GM23248 (cell line): ENCODE results near the gene LRP5. TPM values are rescaled to one million over a fixed set of nuclear protein-coding genes. Genes with fewer than 3 reads are reported as not detected.

Source experiments
- DNase-seq: peaks from one replicate; pipeline ENCODE4 v3.0.0-alpha.2; 2015
- H2AFZ ChIP-seq: fragments of 200-600 bp; sonication (generic); 2 replicates; pipeline ENCODE4 v1.6.1; 2016; ENCODE audit warnings: antibody characterized with exemption
- H3F3A ChIP-seq: fragments of 200-600 bp; sonication (generic); 2 replicates; pipeline ENCODE4 v1.6.1; 2016; ENCODE audit warnings: mild to moderate bottlenecking, antibody characterized with exemption, mixed run types; ENCODE audit not compliant: insufficient read depth
- H3K27ac ChIP-seq: fragments of 200-600 bp; sonication (generic); 2 replicates; pipeline ENCODE4 v1.5.1; 2016; ENCODE audit warnings: mild to moderate bottlenecking
- H3K27me3 ChIP-seq: fragments of 200-600 bp; sonication (generic); replicated peaks from 2 replicates; pipeline ENCODE4 v1.6.1; 2016; ENCODE audit warnings: mild to moderate bottlenecking; ENCODE audit not compliant: insufficient read depth
- H3K36me3 ChIP-seq: fragments of 200-600 bp; sonication (generic); 2 replicates; pipeline ENCODE4 v1.6.1; 2016; ENCODE audit warnings: low read depth, mild to moderate bottlenecking
- H3K4me1 ChIP-seq: fragments of 200-600 bp; sonication (generic); 2 replicates; pipeline ENCODE4 v1.6.1; 2016; ENCODE audit warnings: mild to moderate bottlenecking; ENCODE audit not compliant: insufficient read depth
- H3K4me2 ChIP-seq: fragments of 200-600 bp; sonication (generic); one replicate; pipeline ENCODE4 v1.6.1; 2016; ENCODE audit warnings: mild to moderate bottlenecking; ENCODE audit not compliant: unreplicated experiment
- H3K4me3 ChIP-seq: fragments of 200-600 bp; sonication (generic); 2 replicates; pipeline ENCODE4 v1.5.1; 2016; ENCODE audit warnings: mild to moderate bottlenecking
- H3K79me2 ChIP-seq: fragments of 200-600 bp; sonication (generic); 2 replicates; pipeline ENCODE4 v1.6.1; 2016; ENCODE audit warnings: mild to moderate bottlenecking; ENCODE audit not compliant: insufficient read depth
- H3K9ac ChIP-seq: fragments of 200-600 bp; sonication (generic); 2 replicates; pipeline ENCODE4 v1.6.1; 2016; ENCODE audit warnings: mild to moderate bottlenecking
- H3K9me2 ChIP-seq: fragments of 200-600 bp; sonication (generic); 2 replicates; pipeline ENCODE4 v1.6.1; 2016; ENCODE audit warnings: mixed run types, mild to moderate bottlenecking, moderate library complexity; ENCODE audit not compliant: insufficient read depth
- H3K9me3 ChIP-seq: fragments of 200-600 bp; sonication (generic); one replicate; pipeline ENCODE4 v1.6.1; 2017; ENCODE audit warnings: low read depth
- H4K20me1 ChIP-seq: fragments of 200-600 bp; sonication (generic); 2 replicates; pipeline ENCODE4 v1.6.0; 2016; ENCODE audit not compliant: insufficient read depth
- EZH2 ChIP-seq: fragments of 200-600 bp; sonication (generic); IDR thresholded peaks from 2 replicates; pipeline ENCODE4 v1.6.1; 2018; ENCODE audit warnings: antibody characterized with exemption, mild to moderate bottlenecking; ENCODE audit not compliant: insufficient read depth, poor library complexity, severe bottlenecking
- EZH2phosphoT487 ChIP-seq: fragments of 200-600 bp; sonication (generic); IDR thresholded peaks from 2 replicates; pipeline ENCODE4 v1.6.1; 2018; ENCODE audit warnings: antibody characterized with exemption, moderate library complexity, mild to moderate bottlenecking, low read depth; ENCODE audit not compliant: insufficient read depth
- WGBS, 2 experiments: methylation state at CpG; one replicate each; pipeline ENCODE4 v1.1.6; 2015 to 2017; ENCODE audit warnings: low lambda C conversion rate in 2 of 2, low coverage in 1 of 2; ENCODE audit errors: missing lambda C conversion rate in 2 of 2; 5-methylcytosine and 5-hydroxymethylcytosine counted together
- in situ Hi-C: fragments of 300-500 bp; cut with MboI; formaldehyde crosslinking; loops from 2 replicates; pipeline ENCODE4 v1.15.0; 2020
- polyA plus RNA-seq: library from polyadenylated mRNA; unstranded; fragments of >200 nt; fragmentation: Nextera tagmentation; extraction: Ambion mirVana; gene quantifications from 2 replicates; pipeline ENCODE4 v1.2.1, GENCODE V29; 2016
- total RNA-seq: library from RNA; depleted of rRNA; stranded (reverse); fragments of >200 nt; shearing (Covaris generic); gene quantifications from 2 replicates; pipeline ENCODE4 v1.2.3, GENCODE V29; 2014

Gene LRP5
- total and polyA plus RNA-seq, 2 experiments from 2014 or later, result 3.0 TPM

DNA sequence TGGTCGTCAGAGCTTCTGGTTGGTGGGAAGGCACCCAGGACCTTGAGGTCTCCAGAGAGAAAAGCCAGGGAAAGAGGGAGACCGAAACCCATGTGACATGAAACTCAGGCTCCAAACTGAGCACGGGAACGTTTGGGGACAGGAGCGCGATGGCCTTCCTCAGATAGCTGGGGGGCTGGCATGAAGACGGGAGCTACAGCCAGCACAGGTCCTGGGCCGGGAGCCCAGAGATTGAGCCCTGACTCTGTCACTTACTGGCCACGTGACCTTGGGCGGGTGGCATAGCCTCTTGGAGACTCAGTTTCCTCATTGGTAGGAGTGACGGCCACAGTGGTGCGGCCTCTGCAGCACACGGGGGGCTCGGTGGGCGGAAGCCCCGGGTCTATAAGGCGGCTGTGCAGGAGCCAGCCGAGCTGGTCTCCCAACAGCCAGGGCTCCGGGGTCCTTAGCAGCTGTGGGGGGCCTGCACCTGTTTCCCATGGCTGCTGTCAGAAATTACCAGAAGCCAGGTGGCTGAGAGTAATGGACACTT, 111.8 kb downstream of the LRP5 start:
- Histone ChIP-seq H3K4me1 (no peaks in the 10 kb centered on the region), H3K36me3 (no peaks in the 10 kb centered on the region), H3K79me2 (no peaks in the 10 kb centered on the region), H3K9ac (no peak overlapping the region), H3K4me3 (no peak overlapping the region), H3K9me2 (no peaks in the 10 kb centered on the region), H3K4me2 (no peak overlapping the region), H3K27me3 (no peaks in the 10 kb centered on the region), H3K27ac (no peak overlapping the region), H3F3A (no peaks in the 10 kb centered on the region), H3K9me3 (no peaks in the 10 kb centered on the region), H4K20me1 (no peaks in the 10 kb centered on the region), H2AFZ (no peak overlapping the region)
- in situ Hi-C loops, result no loop called here
- WGBS, 2 experiments, result 86 to 88% methylated on average over 19 of the region's 19 CpGs
- no peak for DNase-seq
- TF ChIP-seq EZH2, result no peak
- no peak for TF ChIP-seq EZH2phosphoT487

DNA sequence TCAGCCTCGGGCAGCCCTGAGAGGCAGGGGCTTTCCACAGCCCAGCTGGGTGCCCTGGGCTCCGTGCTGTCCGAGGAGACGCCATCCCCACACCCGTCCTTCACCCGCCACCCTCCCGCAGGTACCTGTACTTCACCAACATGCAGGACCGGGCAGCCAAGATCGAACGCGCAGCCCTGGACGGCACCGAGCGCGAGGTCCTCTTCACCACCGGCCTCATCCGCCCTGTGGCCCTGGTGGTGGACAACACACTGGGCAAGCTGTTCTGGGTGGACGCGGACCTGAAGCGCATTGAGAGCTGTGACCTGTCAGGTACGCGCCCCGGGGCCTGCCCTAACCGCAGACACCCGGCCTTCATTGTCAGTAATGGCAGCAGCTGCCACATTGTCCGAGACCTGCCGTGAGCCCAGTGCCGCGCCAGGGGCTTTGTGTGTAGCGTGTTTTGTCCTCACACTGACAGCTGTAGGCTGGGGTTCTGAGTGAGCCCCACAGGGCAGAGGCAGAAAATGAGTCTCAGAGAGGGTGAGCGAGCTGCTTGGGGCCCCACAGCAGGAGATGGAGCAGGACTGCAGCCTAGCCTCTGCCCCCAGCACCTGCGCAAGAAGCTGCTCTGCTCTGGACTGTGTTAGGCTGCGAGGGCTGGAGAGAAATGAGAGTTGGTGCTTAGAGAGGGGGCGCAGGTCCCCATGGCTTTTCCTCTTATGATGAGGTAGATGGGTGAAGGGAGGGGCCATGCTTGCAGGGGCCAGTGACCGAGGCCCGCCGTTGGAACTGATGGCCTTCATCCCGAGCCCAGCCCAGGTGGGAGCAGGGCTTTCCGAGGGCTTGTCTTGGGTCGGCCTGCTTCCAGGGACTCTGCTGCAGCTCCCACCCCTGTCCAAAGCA, 112.8 kb downstream of the LRP5 start:
- no peaks in the 10 kb centered on the region for H4K20me1 ChIP-seq
- TF ChIP-seq EZH2phosphoT487 (no peak), EZH2 (no peak)
- H3K27me3 ChIP-seq, result no peaks in the 10 kb centered on the region
- H3K9ac ChIP-seq, result no peak overlapping the region
- H3K36me3 ChIP-seq, result no peaks in the 10 kb centered on the region
- no peak for DNase-seq
- H3K4me1 ChIP-seq, result no peaks in the 10 kb centered on the region
- in situ Hi-C loops, result no loop called here
- H3K4me2 ChIP-seq, result no peak overlapping the region
- no peak overlapping the region for H3K27ac ChIP-seq
- no peak overlapping the region for H3K4me3 ChIP-seq
- no peaks in the 10 kb centered on the region for H3K9me2 ChIP-seq
- WGBS, 2 experiments, result 89 to 91% methylated on average over 38 to 40 of the region's 40 CpGs
- H3K9me3 ChIP-seq, result no peaks in the 10 kb centered on the region
- H3F3A ChIP-seq, result no peaks in the 10 kb centered on the region
- H2AFZ ChIP-seq, result no peak overlapping the region
- no peaks in the 10 kb centered on the region for H3K79me2 ChIP-seq

DNA sequence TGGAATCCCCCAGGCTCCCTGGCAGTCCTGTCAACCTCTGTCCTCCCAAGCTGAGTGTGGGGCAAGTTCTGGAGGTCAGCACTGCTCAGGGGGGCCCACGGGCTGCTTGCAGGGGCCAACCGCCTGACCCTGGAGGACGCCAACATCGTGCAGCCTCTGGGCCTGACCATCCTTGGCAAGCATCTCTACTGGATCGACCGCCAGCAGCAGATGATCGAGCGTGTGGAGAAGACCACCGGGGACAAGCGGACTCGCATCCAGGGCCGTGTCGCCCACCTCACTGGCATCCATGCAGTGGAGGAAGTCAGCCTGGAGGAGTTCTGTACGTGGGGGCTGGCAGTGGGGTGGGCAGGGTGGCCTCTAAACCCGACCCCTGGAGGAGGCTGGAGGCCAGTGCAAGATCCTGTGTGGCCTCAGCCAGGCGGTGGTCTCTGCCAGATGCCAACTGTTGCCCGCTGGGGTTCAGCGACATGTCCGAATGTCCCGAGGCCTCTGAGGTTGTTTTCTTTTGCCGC, 113.5 kb downstream of the LRP5 start:
- in situ Hi-C loops, result no loop called here
- no peaks in the 10 kb centered on the region for H3K36me3 ChIP-seq

DNA sequence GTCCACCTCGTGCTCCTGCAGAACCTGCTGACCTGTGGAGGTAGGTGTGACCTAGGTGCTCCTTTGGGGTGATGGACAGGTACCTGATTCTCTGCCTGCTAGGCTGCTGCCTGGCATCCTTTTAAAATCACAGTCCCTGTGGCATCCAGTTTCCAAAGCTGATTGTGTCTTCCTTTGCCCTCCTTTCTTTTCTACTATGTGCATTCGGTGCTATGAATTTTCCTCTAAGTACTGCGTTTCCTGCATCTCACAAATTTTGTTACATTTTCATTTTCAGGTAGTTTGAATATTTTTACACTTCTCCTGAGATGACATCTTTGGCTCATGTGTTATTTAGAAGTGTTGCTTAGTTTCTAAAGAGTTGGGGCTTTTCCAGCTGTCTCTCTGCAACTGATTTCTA, 117.3 kb downstream of the LRP5 start:
- no peaks in the 10 kb centered on the region for H3K9me2 ChIP-seq
- no peaks in the 10 kb centered on the region for H3K4me1 ChIP-seq
- DNase-seq, result no peak
- H2AFZ ChIP-seq, result no peak overlapping the region
- H3K27ac ChIP-seq, result no peak overlapping the region
- H3K79me2 ChIP-seq, result no peaks in the 10 kb centered on the region
- no peak for TF ChIP-seq EZH2phosphoT487
- in situ Hi-C loops, result no loop called here
- H3K9ac ChIP-seq, result no peak overlapping the region
- H3K36me3 ChIP-seq, result no peaks in the 10 kb centered on the region
- no peak overlapping the region for H3K4me2 ChIP-seq
- H3K9me3 ChIP-seq, result no peaks in the 10 kb centered on the region
- no peak overlapping the region for H3K4me3 ChIP-seq
- no peaks in the 10 kb centered on the region for H4K20me1 ChIP-seq
- 78 to 88% methylated on average over 3 of the region's 3 CpGs for WGBS, 2 experiments
- H3F3A ChIP-seq, result no peaks in the 10 kb centered on the region
- no peaks in the 10 kb centered on the region for H3K27me3 ChIP-seq

More for the DNA sequence above, 113.5 kb downstream of the LRP5 start:
- H3K4me2 ChIP-seq, result no peak overlapping the region
- DNase-seq, result no peak
- no peak for TF ChIP-seq EZH2
- TF ChIP-seq EZH2phosphoT487, result no peak
- no peaks in the 10 kb centered on the region for H3K9me2 ChIP-seq
- no peaks in the 10 kb centered on the region for H3K27me3 ChIP-seq
- H3K9me3 ChIP-seq, result no peaks in the 10 kb centered on the region
- H4K20me1 ChIP-seq, result no peaks in the 10 kb centered on the region
- H3K9ac ChIP-seq, result no peak overlapping the region
- no peak overlapping the region for H3K27ac ChIP-seq
- 85 to 89% methylated on average over 20 to 21 of the region's 21 CpGs for WGBS, 2 experiments
- H3K79me2 ChIP-seq, result no peaks in the 10 kb centered on the region
- H3K4me3 ChIP-seq, result no peak overlapping the region
- H3K4me1 ChIP-seq, result no peaks in the 10 kb centered on the region
- H3F3A ChIP-seq, result no peaks in the 10 kb centered on the region
- H2AFZ ChIP-seq, result no peak overlapping the region
